Smooth muscle cell of the brain vasculature (primary cell): ENCODE results near the gene FOXN3.

Source experiments
- DNase-seq: peaks from one replicate; pipeline ENCODE4 v3.0.0-alpha.2; 2012; ENCODE audit warnings: low read depth, low spot score

Gene FOXN3

GRCh38 chr14:89432226-89432625 is 15.2 kb upstream of the FOXN3 start:
- DNase-seq: no peak

- DNase-seq: no peak
Measured at GRCh38 chr14:89430391-89431236, 13.6 kb upstream of the FOXN3 start.

- no peak for DNase-seq
Measured at GRCh38 chr14:89429199-89430181, 12.5 kb upstream of the FOXN3 start.

GRCh38 chr14:89428546-89429198 is 11.6 kb upstream of the FOXN3 start:
- DNase-seq: no peak

- DNase-seq: no peak
Measured at GRCh38 chr14:89428173-89428523, 11.1 kb upstream of the FOXN3 start.

- no peak for DNase-seq
Measured at GRCh38 chr14:89427426-89428172, 10.6 kb upstream of the FOXN3 start.

GRCh38 chr14:89425931-89426330 is 8.9 kb upstream of the FOXN3 start:
- DNase-seq: peak; percentile 81

- DNase-seq: no peak
Measured at GRCh38 chr14:89424241-89424640, 7.2 kb upstream of the FOXN3 start.

- no peak for DNase-seq
Measured at GRCh38 chr14:89422952-89423345, 5.9 kb upstream of the FOXN3 start.

- no peak for DNase-seq
Measured at GRCh38 chr14:89422181-89422951, 5.3 kb upstream of the FOXN3 start.

GRCh38 chr14:89420502-89420901 is 3.5 kb upstream of the FOXN3 start:
- no peak for DNase-seq

GRCh38 chr14:89419973-89420482 is 3.0 kb upstream of the FOXN3 start:
- DNase-seq: no peak

- no peak for DNase-seq
Measured at GRCh38 chr14:89418976-89419375, 1.9 kb upstream of the FOXN3 start.

- no peak for DNase-seq
Measured at GRCh38 chr14:89418452-89418851, 1.4 kb upstream of the FOXN3 start.

GRCh38 chr14:89417465-89418225 is 612 bp upstream of the FOXN3 start:
- DNase-seq: no peak

- DNase-seq: peak; percentile 97
Measured at GRCh38 chr14:89416002-89416995, 734 bp downstream of the FOXN3 start.

- no peak for DNase-seq
Measured at GRCh38 chr14:89415159-89415558, 1.9 kb downstream of the FOXN3 start.

GRCh38 chr14:89411976-89412375 is 5.1 kb downstream of the FOXN3 start:
- no peak for DNase-seq
